K562 (cell line): ENCODE measurements around the gene CSNK1D. TPM values are rescaled to one million over a fixed set of nuclear protein-coding genes. Genes with fewer than 3 reads are reported as not detected.
A peak's percentile ranks its signal among the peaks of the same experiment; 100 is the strongest.

Experiments used
- ATAC-seq: fragments of 200-7000 bp; cut with Tn5 transposase; 3 replicates; pipeline ENCODE4 v1.9.1; 2020; ENCODE audit warnings: moderate library complexity
- BruUV-seq: library from RNA; stranded (reverse); fragments of 400-500 nt; replicated peaks from 2 replicates; lab custom pipeline; 2021; lab: Mats Ljungman, UMichigan
- CTCF ChIA-PET: fragments of 300-600 bp; formaldehyde crosslinking; extraction: SDS; loops from one replicate; lab custom pipeline; 2021; ENCODE audit warnings: low intra/inter-chr PET ratio; lab: Yijun Ruan, JAX
- POLR2A ChIA-PET: fragments of 300-600, 350-650 bp; sonication (Branson Sonifier 250); formaldehyde crosslinking; extraction: SDS; loops from one replicate; lab custom pipeline; 2021; ENCODE audit warnings: antibody characterized with exemption, inconsistent platforms; lab: Yijun Ruan, JAX
- DNase-seq, 4 experiments: peaks; one replicate each; pipeline versions ENCODE4 v3.0.0 to v3.0.0-alpha.2; 2011 to 2018; ENCODE audit warnings: low spot score in 3 of 4, mixed read lengths in 3 of 4; ENCODE audit errors: extremely low read depth in 1 of 4
- FAIRE-seq: peaks from 2 replicates; lab custom pipeline; 2011; peaks lifted over from hg19 to GRCh38; lab: Jason Lieb, UNC
- H2AFZ ChIP-seq: 2 replicates; pipeline ENCODE4 v1.6.0; 2011; ENCODE audit warnings: low read depth, low read length, control low read depth, inconsistent platforms
- H3K27ac ChIP-seq: fragments of 200-600 bp; 3 replicates; pipeline ENCODE4 v1.8.0; 2011; ENCODE audit warnings: low read depth, mild to moderate bottlenecking, control low read depth, inconsistent platforms, low read length, moderate library complexity, mixed read lengths; ENCODE audit errors: extremely low read depth
- H3K27me3 ChIP-seq, 2 experiments: fragments of 300-600 bp in 1 of 2; 2 replicates in 1 of 2; 3 replicates in 1 of 2; pipeline versions ENCODE4 v1.6.0 to v1.8.0; 2011; ENCODE audit warnings: inconsistent platforms in 2 of 2, low read length in 2 of 2, mild to moderate bottlenecking in 1 of 2, mixed read lengths in 1 of 2, moderate library complexity in 1 of 2; ENCODE audit not compliant: control insufficient read depth in 2 of 2, insufficient read depth in 2 of 2
- H3K36me3 ChIP-seq: fragments of 300-600 bp; 3 replicates; pipeline ENCODE4 v1.8.0; 2011; ENCODE audit warnings: mild to moderate bottlenecking, low read length, inconsistent platforms; ENCODE audit not compliant: control insufficient read depth, insufficient read depth
- H3K4me1 ChIP-seq, 2 experiments: fragments of 200-600 bp in 1 of 2; replicated peaks in 1 of 2; 2 replicates in 1 of 2; 3 replicates in 1 of 2; pipeline versions ENCODE4 v1.5.1 to v1.8.0; 2011; ENCODE audit warnings: inconsistent platforms in 2 of 2, low read length in 2 of 2, mild to moderate bottlenecking in 1 of 2, mixed read lengths in 1 of 2, moderate library complexity in 1 of 2; ENCODE audit not compliant: control insufficient read depth in 2 of 2, insufficient read depth in 2 of 2
- H3K4me2 ChIP-seq: 2 replicates; pipeline ENCODE4 v1.6.1; 2011; ENCODE audit warnings: low read length, control low read depth, inconsistent platforms, mixed read lengths; ENCODE audit not compliant: insufficient read depth
- H3K4me3 ChIP-seq: fragments of 200-600 bp; sonication (generic), shearing (Covaris generic); 2 replicates; pipeline ENCODE4 v1.5.1; 2016; ENCODE audit warnings: control low read depth, inconsistent platforms
- H3K79me2 ChIP-seq: fragments of 200-600 bp; 3 replicates; pipeline ENCODE4 v1.8.0; 2011; ENCODE audit warnings: low read length, inconsistent platforms; ENCODE audit not compliant: control insufficient read depth, insufficient read depth
- H3K9ac ChIP-seq, 2 experiments: 2 replicates each; pipeline versions ENCODE4 v1.6.0 to v1.6.1; 2011; ENCODE audit warnings: low read depth in 2 of 2, low read length in 2 of 2, control low read depth in 1 of 2, inconsistent platforms in 1 of 2, mild to moderate bottlenecking in 1 of 2, mixed read lengths in 1 of 2; ENCODE audit not compliant: insufficient read depth in 1 of 2
- H3K9me1 ChIP-seq: one replicate; pipeline ENCODE4 v1.6.0; 2011; ENCODE audit warnings: inconsistent platforms, mild to moderate bottlenecking, low read length, moderate library complexity; ENCODE audit not compliant: control insufficient read depth, insufficient read depth
- H3K9me3 ChIP-seq: replicated peaks from 2 replicates; pipeline ENCODE4 v1.5.1; 2011; ENCODE audit warnings: low read depth, low read length, inconsistent platforms; ENCODE audit not compliant: control insufficient read depth, insufficient read depth
- H4K20me1 ChIP-seq: replicated peaks from 2 replicates; pipeline ENCODE4 v1.6.1; 2011; ENCODE audit warnings: low read length, inconsistent platforms, mixed read lengths; ENCODE audit not compliant: control insufficient read depth, insufficient read depth
- AFF1 ChIP-seq, 2 experiments: fragments of 450-650 bp; IDR thresholded peaks; 2 replicates each; pipeline ENCODE4 v1.6.1; 2018; ENCODE audit warnings: mild to moderate bottlenecking in 2 of 2, low read depth in 1 of 2; ENCODE audit not compliant: partially characterized antibody in 2 of 2
- NCOA1 ChIP-seq: fragments of 450-650 bp; IDR thresholded peaks from 2 replicates; pipeline ENCODE4 v1.6.1; 2016; ENCODE audit warnings: low read depth
- SP2 ChIP-seq: IDR thresholded peaks from 2 replicates; pipeline ENCODE4 v1.6.1; 2011; ENCODE audit warnings: mild to moderate bottlenecking, low read depth, low read length, moderate library complexity; ENCODE audit not compliant: poor library complexity, severe bottlenecking; ENCODE audit errors: extremely low read depth
- ZNF583 ChIP-seq: fragments of 250-450 bp; sonication (Bioruptor Pico); IDR thresholded peaks from 2 replicates; pipeline ENCODE4 v1.4.0; 2020
- ZNF592 ChIP-seq: fragments of 450-650 bp; IDR thresholded peaks from 2 replicates; pipeline ENCODE4 v1.6.1; 2017; ENCODE audit warnings: antibody characterized with exemption, mild to moderate bottlenecking
- WGBS: fragments of 100-300 bp; shearing (Covaris generic); methylation state at CpG from one replicate; pipeline ENCODE4 v1.1.6; 2016; ENCODE audit warnings: low coverage, mixed read lengths; ENCODE audit not compliant: insufficient coverage; ENCODE audit errors: missing lambda C conversion rate; 5-methylcytosine and 5-hydroxymethylcytosine counted together
- in situ Hi-C: fragments of 300-500 bp; cut with MboI; formaldehyde crosslinking; loops from 4 replicates; pipeline ENCODE4 v1.15.0; 2018; ENCODE audit warnings: inconsistent platforms, mixed read lengths
- intact Hi-C: fragments of 100-400 bp; cut with micrococcal nuclease; formaldehyde crosslinking; loops from 2 replicates; pipeline ENCODE4 v1.14.2; 2022
- polyA plus RNA-seq, 8 experiments: library from polyadenylated mRNA; depleted of rRNA in 4 of 8; stranded (reverse) in 5 of 8; unstranded in 3 of 8; fragments of >200 nt; fragmentation: Nextera tagmentation in 2 of 8; fragmentation: Illumina TruSeq in 1 of 8; extraction: Ambion mirVana in 2 of 8; extraction: Trizol in 1 of 8; gene quantifications; 2 replicates each; pipeline versions ENCODE4 v1.2.1 to v1.2.3, GENCODE V29; 2011 to 2014; ENCODE audit warnings: inconsistent platforms in 1 of 8, missing spikeins in 1 of 8
- total RNA-seq, 7 experiments: library from RNA; depleted of rRNA in 6 of 7; stranded (reverse); fragments of >200 nt in 6 of 7; fragmentation: Illumina TruSeq in 2 of 7; extraction: Trizol in 2 of 7; gene quantifications; 2 replicates each; pipeline versions ENCODE4 v1.2.1 to v1.2.3, GENCODE V29; 2011 to 2021; ENCODE audit warnings: low replicate concordance in 1 of 7

CSNK1D gene
- total and polyA plus RNA-seq, 9 of the 15 experiments (the other 6 are each of a cell fraction or from before 2014, with no cell fraction given): 6.5 to 133 (median 41.3) TPM

GRCh38 chr17:82232876-82233785 is 40.4 kb downstream of the CSNK1D start:
- Histone ChIP-seq H3K9me1 (no peaks in the 10 kb centered on the region), H3K4me1 (peaks cover 35 to 94% of the 10 kb centered on the region in 2 experiments), H3K27me3 (no peaks in the 10 kb centered on the region), H3K9me3 (no peaks in the 10 kb centered on the region), H3K36me3 (no peaks in the 10 kb centered on the region), H3K4me3 (no peak overlapping the region), H2AFZ (no peak overlapping the region), H3K4me2 (no peak overlapping the region; the same call in 1 of the 2 replicates), H3K9ac (no peak overlapping the region), H3K27ac (no peak overlapping the region; the same call in 2 of the 3 replicates), H4K20me1 (no peaks in the 10 kb centered on the region), H3K79me2 (peaks cover 3% of the 10 kb centered on the region; the same call in 1 of the 3 replicates)
- in situ Hi-C loops: no loop called here
- CTCF ChIA-PET: interaction anchor here (0.8 kb wide), 1 partner anchor 89 kb away, joined by 3 read pairs; no protein-coding TSS in a partner anchor
- TF ChIP-seq NCOA1 (no peak), AFF1 (IDR thresholded peaks at IDR 0.05; ENCODE audit: low read depth in 1 of 2, partially characterized antibody in 2 of 2) (no peak), ZNF592 (0 out of 2 replicates have a peak, but pooled peaks have one; percentile 38), ZNF583 (CRISPR knock-in tag) (no peak), SP2 (no peak)
- POLR2A ChIA-PET: interaction anchor here (1.2 kb wide), 1 partner anchor 60 kb away, joined by 4 read pairs; no protein-coding TSS in a partner anchor
- FAIRE-seq (no peak), ATAC-seq (no peak), DNase-seq (no peak)
- WGBS: 80% methylated on average over 14 of the region's 21 CpGs
- BruUV-seq: no TSS peak
- intact Hi-C loops: no loop called here
